ENCODE data around the gene CMTM4. TPM values are rescaled to one million over a fixed set of nuclear protein-coding genes. Genes with fewer than 3 reads are reported as not detected.

Gene CMTM4
- total and polyA plus RNA-seq, 4 donors, result 24.3 to 78.0 (median 32.0) TPM

- no peaks in the 10 kb centered on the region for H3K27me3 ChIP-seq (ENCODE audit: control insufficient read depth in 3 of 3, insufficient read depth in 3 of 3, low read length in 2 of 3)
- no peak overlapping the region for H3K4me3 ChIP-seq
- DNase-seq, result no peak
- H3K4me1 ChIP-seq (ENCODE audit: control insufficient read depth in 5 of 5, insufficient read depth in 5 of 5, low read length in 5 of 5), result peaks cover 0 to 6% (median under 1%) of the 10 kb centered on the region in 5 donors
- no peaks in the 10 kb centered on the region for H3K9me3 ChIP-seq (ENCODE audit: control insufficient read depth in 4 of 4, insufficient read depth in 3 of 4, low read length in 3 of 4)
- peaks cover 0 to 4% (median 0%) of the 10 kb centered on the region in 4 donors for H3K36me3 ChIP-seq (ENCODE audit: control insufficient read depth in 4 of 4, insufficient read depth in 4 of 4, low read length in 4 of 4)
- H3K9ac ChIP-seq (ENCODE audit: insufficient read depth in 1 of 2, low read length in 2 of 2), result no peak overlapping the region
- no peak overlapping the region for H3K27ac ChIP-seq (ENCODE audit: low read depth in 1 of 2, low read length in 1 of 2)
- no peak for TF ChIP-seq CTCF (IDR thresholded peaks at IDR 0.05; ENCODE audit: control extremely low read depth, extremely low read depth)
- ATAC-seq (ENCODE audit: insufficient read depth, low FRiP score), result no peak
- WGBS, 2 donors, result 90 to 96% methylated on average over 4 of the region's 4 CpGs
These were observed 14.9 kb downstream of the CMTM4 start for GRCh38 chr16:66681676-66682075.

GRCh38 chr16:66678337-66678736 lies 18.2 kb downstream of the CMTM4 start:
- DNase-seq (no peak), ATAC-seq (ENCODE audit: insufficient read depth, low FRiP score) (no peak)
- 84 to 88% methylated on average over 2 of the region's 2 CpGs for WGBS, 2 donors
- Histone ChIP-seq H3K27me3 (ENCODE audit: control insufficient read depth in 3 of 3, insufficient read depth in 3 of 3, low read length in 2 of 3) (no peaks in the 10 kb centered on the region), H3K36me3 (ENCODE audit: control insufficient read depth in 4 of 4, insufficient read depth in 4 of 4, low read length in 4 of 4) (peaks cover 0 to 4% (median 0%) of the 10 kb centered on the region in 4 donors), H3K4me1 (ENCODE audit: control insufficient read depth in 5 of 5, insufficient read depth in 5 of 5, low read length in 5 of 5) (peaks cover 0 to 11% (median 4%) of the 10 kb centered on the region in 5 donors), H3K4me3 (no peak overlapping the region), H3K9me3 (ENCODE audit: control insufficient read depth in 4 of 4, insufficient read depth in 3 of 4, low read length in 3 of 4) (no peaks in the 10 kb centered on the region), H3K9ac (ENCODE audit: insufficient read depth in 1 of 2, low read length in 2 of 2) (no peak overlapping the region), H3K27ac (ENCODE audit: low read depth in 1 of 2, low read length in 1 of 2) (no peak overlapping the region)
- no peak for TF ChIP-seq CTCF (IDR thresholded peaks at IDR 0.05; ENCODE audit: control extremely low read depth, extremely low read depth)

- WGBS, 2 donors, result 90 to 95% methylated on average over 6 of the region's 6 CpGs
- no peaks in the 10 kb centered on the region for H3K27me3 ChIP-seq (ENCODE audit: control insufficient read depth in 3 of 3, insufficient read depth in 3 of 3, low read length in 2 of 3)
- DNase-seq, result no peak
- H3K27ac ChIP-seq (ENCODE audit: low read depth in 1 of 2, low read length in 1 of 2), result no peak overlapping the region
- no peak for ATAC-seq (ENCODE audit: insufficient read depth, low FRiP score)
- H3K4me1 ChIP-seq (ENCODE audit: control insufficient read depth in 5 of 5, insufficient read depth in 5 of 5, low read length in 5 of 5), result peaks cover 0 to 11% (median 4%) of the 10 kb centered on the region in 5 donors
- H3K4me3 ChIP-seq, result no peak overlapping the region
- H3K9ac ChIP-seq (ENCODE audit: insufficient read depth in 1 of 2, low read length in 2 of 2), result no peak overlapping the region
- H3K9me3 ChIP-seq (ENCODE audit: control insufficient read depth in 4 of 4, insufficient read depth in 3 of 4, low read length in 3 of 4), result no peaks in the 10 kb centered on the region
- no peak for TF ChIP-seq CTCF (IDR thresholded peaks at IDR 0.05; ENCODE audit: control extremely low read depth, extremely low read depth)
- H3K36me3 ChIP-seq (ENCODE audit: control insufficient read depth in 4 of 4, insufficient read depth in 4 of 4, low read length in 4 of 4), result peaks cover 0 to 4% (median 0%) of the 10 kb centered on the region in 4 donors
These were observed 18.7 kb downstream of the CMTM4 start for GRCh38 chr16:66677836-66678235.

DNA sequence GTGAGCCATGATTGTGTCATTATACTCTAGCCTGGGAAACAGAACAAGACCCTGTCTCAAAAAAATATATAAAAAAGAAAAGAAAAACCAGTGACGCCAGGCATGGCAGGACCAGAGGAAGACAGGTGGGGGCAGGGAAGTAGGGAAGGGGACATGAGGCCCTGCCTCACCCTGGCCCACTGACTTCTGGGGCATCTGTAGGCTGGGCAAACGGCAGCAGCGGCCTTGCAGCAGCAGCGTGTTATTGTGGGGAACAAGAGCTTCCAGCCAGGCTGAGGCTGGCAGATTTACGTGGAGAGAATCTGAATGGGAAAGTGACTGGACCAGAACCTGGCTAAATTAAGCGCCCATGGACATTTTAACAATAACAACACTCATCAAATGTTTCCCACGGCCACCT lies 19.4 kb downstream of the CMTM4 start:
- DNase-seq (no peak), ATAC-seq (ENCODE audit: insufficient read depth, low FRiP score) (no peak)
- Histone ChIP-seq H3K4me1 (ENCODE audit: control insufficient read depth in 5 of 5, insufficient read depth in 5 of 5, low read length in 5 of 5) (peaks cover 0 to 11% (median 4%) of the 10 kb centered on the region in 5 donors), H3K9me3 (ENCODE audit: control insufficient read depth in 4 of 4, insufficient read depth in 3 of 4, low read length in 3 of 4) (no peaks in the 10 kb centered on the region), H3K4me3 (no peak overlapping the region), H3K9ac (ENCODE audit: insufficient read depth in 1 of 2, low read length in 2 of 2) (no peak overlapping the region), H3K36me3 (ENCODE audit: control insufficient read depth in 4 of 4, insufficient read depth in 4 of 4, low read length in 4 of 4) (peaks cover 0 to 4% (median 0%) of the 10 kb centered on the region in 4 donors), H3K27ac (ENCODE audit: low read depth in 1 of 2, low read length in 1 of 2) (no peak overlapping the region), H3K27me3 (ENCODE audit: control insufficient read depth in 3 of 3, insufficient read depth in 3 of 3, low read length in 2 of 3) (no peaks in the 10 kb centered on the region)
- no peak for TF ChIP-seq CTCF (IDR thresholded peaks at IDR 0.05; ENCODE audit: control extremely low read depth, extremely low read depth)
- 92 to 93% methylated on average over 7 of the region's 7 CpGs for WGBS, 2 donors

All from lung (tissue), 12 donors.